Measurements from ENCODE around the gene KCNH4.

The KCNH4 gene

DNA sequence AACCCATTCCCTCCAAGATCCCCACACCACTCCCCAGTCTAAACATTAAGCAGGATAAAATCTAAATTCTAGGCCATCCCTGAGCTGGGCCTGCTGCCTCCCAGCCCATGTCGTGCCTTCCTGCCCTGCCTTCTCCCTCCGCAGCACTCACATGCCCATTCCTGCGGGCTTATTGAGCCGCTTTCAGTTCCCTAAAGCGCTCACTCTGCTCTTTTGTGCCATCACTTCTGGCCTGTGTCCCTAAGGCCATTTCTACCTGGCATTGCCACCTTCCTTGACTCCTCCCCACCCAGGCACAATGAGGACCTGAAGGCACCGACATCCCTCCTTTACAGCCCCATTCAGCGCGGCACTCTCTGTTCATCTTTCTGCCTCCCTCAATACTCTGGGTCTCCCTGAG, 13.1 kb downstream of the KCNH4 start:
- Histone ChIP-seq H2AFZ (ENCODE audit: low read depth) (no peak overlapping the region), H3K36me3 (ENCODE audit: insufficient read depth) (no peaks in the 10 kb centered on the region)
- TF ChIP-seq, protein P1, sequence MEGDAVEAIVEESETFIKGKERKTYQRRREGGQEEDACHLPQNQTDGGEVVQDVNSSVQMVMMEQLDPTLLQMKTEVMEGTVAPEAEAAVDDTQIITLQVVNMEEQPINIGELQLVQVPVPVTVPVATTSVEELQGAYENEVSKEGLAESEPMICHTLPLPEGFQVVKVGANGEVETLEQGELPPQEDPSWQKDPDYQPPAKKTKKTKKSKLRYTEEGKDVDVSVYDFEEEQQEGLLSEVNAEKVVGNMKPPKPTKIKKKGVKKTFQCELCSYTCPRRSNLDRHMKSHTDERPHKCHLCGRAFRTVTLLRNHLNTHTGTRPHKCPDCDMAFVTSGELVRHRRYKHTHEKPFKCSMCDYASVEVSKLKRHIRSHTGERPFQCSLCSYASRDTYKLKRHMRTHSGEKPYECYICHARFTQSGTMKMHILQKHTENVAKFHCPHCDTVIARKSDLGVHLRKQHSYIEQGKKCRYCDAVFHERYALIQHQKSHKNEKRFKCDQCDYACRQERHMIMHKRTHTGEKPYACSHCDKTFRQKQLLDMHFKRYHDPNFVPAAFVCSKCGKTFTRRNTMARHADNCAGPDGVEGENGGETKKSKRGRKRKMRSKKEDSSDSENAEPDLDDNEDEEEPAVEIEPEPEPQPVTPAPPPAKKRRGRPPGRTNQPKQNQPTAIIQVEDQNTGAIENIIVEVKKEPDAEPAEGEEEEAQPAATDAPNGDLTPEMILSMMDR (conservative IDR thresholded peaks at IDR 0.05; ENCODE audit: low read depth, low read length), result no peak

DNA sequence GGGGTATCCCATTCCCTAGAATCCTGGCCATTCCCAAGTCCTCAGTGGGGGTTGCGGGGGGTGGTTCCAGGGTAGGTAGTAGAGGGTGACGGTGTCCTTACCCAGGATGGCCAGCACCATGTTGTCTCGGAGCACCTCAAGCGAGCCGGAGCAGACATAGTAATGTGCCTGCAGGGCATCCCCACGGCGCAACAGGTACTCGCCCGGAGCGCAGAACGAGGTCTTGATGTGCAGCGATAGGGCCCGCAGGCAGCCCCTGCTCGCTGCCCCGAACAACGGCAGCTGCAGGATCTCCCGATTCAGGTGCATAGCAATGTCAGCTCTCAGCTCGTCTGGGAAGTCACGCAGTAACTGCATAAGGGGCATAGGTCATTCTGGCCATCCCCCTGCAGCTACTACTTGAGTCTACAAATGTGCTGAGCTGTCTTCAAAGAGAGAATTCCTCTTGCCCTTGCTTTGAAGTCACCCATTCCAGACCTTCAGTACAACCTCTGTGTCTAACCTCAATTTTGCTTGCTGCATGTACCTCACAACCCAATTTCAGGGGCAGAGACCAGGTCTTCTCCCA, 14.7 kb downstream of the KCNH4 start:
- no peaks in the 10 kb centered on the region for H3K4me1 ChIP-seq (ENCODE audit: low read depth, poor library complexity, severe bottlenecking)
- H3K27me3 ChIP-seq (ENCODE audit: insufficient read depth, low read depth), result peaks cover 6% of the 10 kb centered on the region
- no peaks in the 10 kb centered on the region for H3K79me2 ChIP-seq (ENCODE audit: insufficient read depth, low read depth)
- H3K36me3 ChIP-seq (ENCODE audit: insufficient read depth), result no peaks in the 10 kb centered on the region
- H3K4me3 ChIP-seq (IDR thresholded peaks at IDR 0.05; ENCODE audit: insufficient read depth, low read depth, low read length), result no peak overlapping the region
- H4K20me1 ChIP-seq (ENCODE audit: insufficient read depth), result no peaks in the 10 kb centered on the region
- H3K9ac ChIP-seq, result no peak overlapping the region
- H3K27ac ChIP-seq, result no peak overlapping the region
- H2AFZ ChIP-seq (ENCODE audit: low read depth), result no peak overlapping the region
- H3K4me2 ChIP-seq, result no peak overlapping the region
- TF ChIP-seq, protein P1 (conservative IDR thresholded peaks at IDR 0.05; ENCODE audit: low read depth, low read length), result no peak

More for the DNA sequence above, 13.1 kb downstream of the KCNH4 start:
- no peaks in the 10 kb centered on the region for H3K79me2 ChIP-seq (ENCODE audit: insufficient read depth, low read depth)
- peaks cover 6% of the 10 kb centered on the region for H3K27me3 ChIP-seq (ENCODE audit: insufficient read depth, low read depth)
- no peaks in the 10 kb centered on the region for H3K4me1 ChIP-seq (ENCODE audit: low read depth, poor library complexity, severe bottlenecking)
- no peak overlapping the region for H3K4me3 ChIP-seq (IDR thresholded peaks at IDR 0.05; ENCODE audit: insufficient read depth, low read depth, low read length)
- H3K4me2 ChIP-seq, result no peak overlapping the region
- H3K27ac ChIP-seq, result no peak overlapping the region
- H3K9ac ChIP-seq, result no peak overlapping the region
- no peaks in the 10 kb centered on the region for H4K20me1 ChIP-seq (ENCODE audit: insufficient read depth)

DNA sequence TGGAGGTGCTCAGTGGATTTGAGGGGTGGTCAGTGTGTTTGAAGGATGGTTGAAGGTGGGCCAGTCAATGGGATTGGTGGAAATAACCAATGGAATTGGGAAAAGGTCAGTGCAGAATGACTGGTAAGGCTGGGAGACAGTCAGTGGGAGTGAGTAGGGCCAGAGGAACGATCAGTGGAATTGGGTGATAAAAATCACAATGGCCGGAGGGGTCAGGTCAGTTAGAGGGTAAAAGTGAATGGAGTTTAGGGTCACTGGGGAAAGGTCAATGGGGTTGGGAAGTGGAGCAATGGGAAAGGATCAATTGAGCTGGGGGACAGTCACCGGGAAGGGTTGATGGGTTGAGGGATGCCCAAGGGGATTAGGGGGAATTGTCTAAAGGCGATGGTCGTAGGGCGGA, 15.2 kb downstream of the KCNH4 start:
- Histone ChIP-seq H3K4me3 (IDR thresholded peaks at IDR 0.05; ENCODE audit: insufficient read depth, low read depth, low read length) (no peak overlapping the region), H3K9ac (no peak overlapping the region), H3K27me3 (ENCODE audit: insufficient read depth, low read depth) (peaks cover 6% of the 10 kb centered on the region), H3K36me3 (ENCODE audit: insufficient read depth) (no peaks in the 10 kb centered on the region), H3K4me2 (no peak overlapping the region), H3K27ac (no peak overlapping the region), H3K79me2 (ENCODE audit: insufficient read depth, low read depth) (no peaks in the 10 kb centered on the region), H3K4me1 (ENCODE audit: low read depth, poor library complexity, severe bottlenecking) (no peaks in the 10 kb centered on the region), H4K20me1 (ENCODE audit: insufficient read depth) (no peaks in the 10 kb centered on the region), H2AFZ (ENCODE audit: low read depth) (no peak overlapping the region)
- TF ChIP-seq, protein P1 (conservative IDR thresholded peaks at IDR 0.05; ENCODE audit: low read depth, low read length), result no peak

DNA sequence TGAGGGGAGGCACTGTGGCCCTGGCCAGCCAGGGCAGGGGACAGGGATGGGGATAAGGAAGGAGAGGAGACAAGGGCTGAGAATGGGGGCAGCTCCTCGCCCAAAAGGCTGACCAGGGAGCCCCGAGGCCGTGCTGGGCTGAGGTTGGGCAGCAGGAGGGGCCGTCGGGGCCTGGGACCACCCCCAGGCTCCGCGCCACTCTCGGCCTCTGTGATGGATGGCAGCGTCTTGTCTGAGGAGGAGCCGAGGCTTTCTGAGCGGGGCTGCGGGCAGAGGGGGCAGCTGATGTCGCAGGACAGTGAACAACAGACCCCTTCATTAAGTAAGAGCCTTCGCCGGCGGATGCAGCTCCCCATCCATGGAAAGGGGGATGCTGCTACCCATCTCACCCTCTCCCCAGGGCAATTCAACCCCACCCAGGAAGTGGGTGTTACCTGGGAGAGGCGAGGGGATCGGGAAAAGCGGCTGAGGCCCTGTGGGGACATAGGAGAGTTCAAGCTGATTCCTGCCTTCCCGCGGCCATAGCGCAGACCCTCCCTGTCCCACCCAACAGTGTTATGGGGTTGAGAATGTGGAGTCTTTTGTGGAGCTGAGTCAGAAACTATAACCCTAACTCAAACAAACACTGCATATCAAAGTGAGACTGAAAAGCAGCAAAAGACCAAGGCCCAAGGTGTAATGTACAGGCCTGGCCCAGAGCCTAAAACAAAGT, 17.1 kb downstream of the KCNH4 start:
- no peak overlapping the region for H3K27ac ChIP-seq
- TF ChIP-seq, protein P1 (conservative IDR thresholded peaks at IDR 0.05; ENCODE audit: low read depth, low read length), result no peak
- H4K20me1 ChIP-seq (ENCODE audit: insufficient read depth), result no peaks in the 10 kb centered on the region
- H3K79me2 ChIP-seq (ENCODE audit: insufficient read depth, low read depth), result no peaks in the 10 kb centered on the region
- no peak overlapping the region for H3K4me2 ChIP-seq
- no peak overlapping the region for H3K9ac ChIP-seq
- H3K4me3 ChIP-seq (IDR thresholded peaks at IDR 0.05; ENCODE audit: insufficient read depth, low read depth, low read length), result no peak overlapping the region
- no peaks in the 10 kb centered on the region for H3K4me1 ChIP-seq (ENCODE audit: low read depth, poor library complexity, severe bottlenecking)
- peaks cover 6% of the 10 kb centered on the region for H3K27me3 ChIP-seq (ENCODE audit: insufficient read depth, low read depth)
- no peak overlapping the region for H2AFZ ChIP-seq (ENCODE audit: low read depth)
- H3K36me3 ChIP-seq (ENCODE audit: insufficient read depth), result no peaks in the 10 kb centered on the region

Data from KMS-11 (cell line).